K562 (cell line): ENCODE measurements around the gene EFHC1. TPM values are rescaled to one million over a fixed set of nuclear protein-coding genes. Genes with fewer than 3 reads are reported as not detected.

Experiments used
- ATAC-seq: fragments of 200-7000 bp; cut with Tn5 transposase; 3 replicates; pipeline ENCODE4 v1.9.1; 2020; ENCODE audit warnings: moderate library complexity
- BruUV-seq: library from RNA; stranded (reverse); fragments of 400-500 nt; replicated peaks from 2 replicates; lab custom pipeline; 2021; lab: Mats Ljungman, UMichigan
- CTCF ChIA-PET: fragments of 300-600 bp; formaldehyde crosslinking; extraction: SDS; loops from one replicate; lab custom pipeline; 2021; ENCODE audit warnings: low intra/inter-chr PET ratio; lab: Yijun Ruan, JAX
- POLR2A ChIA-PET: fragments of 300-600, 350-650 bp; sonication (Branson Sonifier 250); formaldehyde crosslinking; extraction: SDS; loops from one replicate; lab custom pipeline; 2021; ENCODE audit warnings: antibody characterized with exemption, inconsistent platforms; lab: Yijun Ruan, JAX
- DNase-seq, 4 experiments: peaks; one replicate each; pipeline versions ENCODE4 v3.0.0 to v3.0.0-alpha.2; 2011 to 2018; ENCODE audit warnings: low spot score in 3 of 4, mixed read lengths in 3 of 4; ENCODE audit errors: extremely low read depth in 1 of 4
- FAIRE-seq: peaks from 2 replicates; lab custom pipeline; 2011; peaks lifted over from hg19 to GRCh38; lab: Jason Lieb, UNC
- H2AFZ ChIP-seq: 2 replicates; pipeline ENCODE4 v1.6.0; 2011; ENCODE audit warnings: low read depth, low read length, control low read depth, inconsistent platforms
- H3K27ac ChIP-seq: fragments of 200-600 bp; 3 replicates; pipeline ENCODE4 v1.8.0; 2011; ENCODE audit warnings: low read depth, mild to moderate bottlenecking, control low read depth, inconsistent platforms, low read length, moderate library complexity, mixed read lengths; ENCODE audit errors: extremely low read depth
- H3K27me3 ChIP-seq, 2 experiments: fragments of 300-600 bp in 1 of 2; 2 replicates in 1 of 2; 3 replicates in 1 of 2; pipeline versions ENCODE4 v1.6.0 to v1.8.0; 2011; ENCODE audit warnings: inconsistent platforms in 2 of 2, low read length in 2 of 2, mild to moderate bottlenecking in 1 of 2, mixed read lengths in 1 of 2, moderate library complexity in 1 of 2; ENCODE audit not compliant: control insufficient read depth in 2 of 2, insufficient read depth in 2 of 2
- H3K36me3 ChIP-seq: fragments of 300-600 bp; 3 replicates; pipeline ENCODE4 v1.8.0; 2011; ENCODE audit warnings: mild to moderate bottlenecking, low read length, inconsistent platforms; ENCODE audit not compliant: control insufficient read depth, insufficient read depth
- H3K4me1 ChIP-seq, 2 experiments: fragments of 200-600 bp in 1 of 2; replicated peaks in 1 of 2; 2 replicates in 1 of 2; 3 replicates in 1 of 2; pipeline versions ENCODE4 v1.5.1 to v1.8.0; 2011; ENCODE audit warnings: inconsistent platforms in 2 of 2, low read length in 2 of 2, mild to moderate bottlenecking in 1 of 2, mixed read lengths in 1 of 2, moderate library complexity in 1 of 2; ENCODE audit not compliant: control insufficient read depth in 2 of 2, insufficient read depth in 2 of 2
- H3K4me2 ChIP-seq: 2 replicates; pipeline ENCODE4 v1.6.1; 2011; ENCODE audit warnings: low read length, control low read depth, inconsistent platforms, mixed read lengths; ENCODE audit not compliant: insufficient read depth
- H3K4me3 ChIP-seq: fragments of 200-600 bp; sonication (generic), shearing (Covaris generic); 2 replicates; pipeline ENCODE4 v1.5.1; 2016; ENCODE audit warnings: control low read depth, inconsistent platforms
- H3K79me2 ChIP-seq: fragments of 200-600 bp; 3 replicates; pipeline ENCODE4 v1.8.0; 2011; ENCODE audit warnings: low read length, inconsistent platforms; ENCODE audit not compliant: control insufficient read depth, insufficient read depth
- H3K9ac ChIP-seq, 2 experiments: 2 replicates each; pipeline versions ENCODE4 v1.6.0 to v1.6.1; 2011; ENCODE audit warnings: low read depth in 2 of 2, low read length in 2 of 2, control low read depth in 1 of 2, inconsistent platforms in 1 of 2, mild to moderate bottlenecking in 1 of 2, mixed read lengths in 1 of 2; ENCODE audit not compliant: insufficient read depth in 1 of 2
- H3K9me1 ChIP-seq: one replicate; pipeline ENCODE4 v1.6.0; 2011; ENCODE audit warnings: inconsistent platforms, mild to moderate bottlenecking, low read length, moderate library complexity; ENCODE audit not compliant: control insufficient read depth, insufficient read depth
- H3K9me3 ChIP-seq: replicated peaks from 2 replicates; pipeline ENCODE4 v1.5.1; 2011; ENCODE audit warnings: low read depth, low read length, inconsistent platforms; ENCODE audit not compliant: control insufficient read depth, insufficient read depth
- H4K20me1 ChIP-seq: replicated peaks from 2 replicates; pipeline ENCODE4 v1.6.1; 2011; ENCODE audit warnings: low read length, inconsistent platforms, mixed read lengths; ENCODE audit not compliant: control insufficient read depth, insufficient read depth
- CEBPB ChIP-seq: fragments of 450-650 bp; IDR thresholded peaks from 2 replicates; pipeline ENCODE4 v1.6.1; 2016; ENCODE audit warnings: missing genetic modification characterization, missing compliant biosample characterization
- CEBPG ChIP-seq, 3 experiments: fragments of 200-800 bp in 1 of 3; sonication (Bioruptor generic) in 1 of 3; sonication (generic) in 1 of 3; formaldehyde crosslinking in 1 of 3; IDR thresholded peaks in 2 of 3; conservative IDR thresholded peaks in 1 of 3; 2 replicates each; pipeline versions ENCODE4 v1.6.1 to v1.8.0; 2016 to 2022; ENCODE audit warnings: missing compliant biosample characterization in 2 of 3, missing genetic modification characterization in 2 of 3, mild to moderate bottlenecking in 1 of 3, missing genetic modification reagents in 1 of 3
- RFX5 ChIP-seq: IDR thresholded peaks from 2 replicates; pipeline ENCODE4 v1.6.1; 2011; ENCODE audit warnings: low read depth, mild to moderate bottlenecking, improper control_type of control experiment, low read length
- SLC30A9 ChIP-seq: fragments of 250-450 bp; sonication (Bioruptor Pico); IDR thresholded peaks from 2 replicates; pipeline ENCODE4 v1.8.0; 2022; ENCODE audit warnings: mild to moderate bottlenecking, moderate library complexity
- WGBS: fragments of 100-300 bp; shearing (Covaris generic); methylation state at CpG from one replicate; pipeline ENCODE4 v1.1.6; 2016; ENCODE audit warnings: low coverage, mixed read lengths; ENCODE audit not compliant: insufficient coverage; ENCODE audit errors: missing lambda C conversion rate; 5-methylcytosine and 5-hydroxymethylcytosine counted together
- in situ Hi-C: fragments of 300-500 bp; cut with MboI; formaldehyde crosslinking; loops from 4 replicates; pipeline ENCODE4 v1.15.0; 2018; ENCODE audit warnings: inconsistent platforms, mixed read lengths
- intact Hi-C: fragments of 100-400 bp; cut with micrococcal nuclease; formaldehyde crosslinking; loops from 2 replicates; pipeline ENCODE4 v1.14.2; 2022
- polyA plus RNA-seq, 8 experiments: library from polyadenylated mRNA; depleted of rRNA in 4 of 8; stranded (reverse) in 5 of 8; unstranded in 3 of 8; fragments of >200 nt; fragmentation: Nextera tagmentation in 2 of 8; fragmentation: Illumina TruSeq in 1 of 8; extraction: Ambion mirVana in 2 of 8; extraction: Trizol in 1 of 8; gene quantifications; 2 replicates each; pipeline versions ENCODE4 v1.2.1 to v1.2.3, GENCODE V29; 2011 to 2014; ENCODE audit warnings: inconsistent platforms in 1 of 8, missing spikeins in 1 of 8
- total RNA-seq, 7 experiments: library from RNA; depleted of rRNA in 6 of 7; stranded (reverse); fragments of >200 nt in 6 of 7; fragmentation: Illumina TruSeq in 2 of 7; extraction: Trizol in 2 of 7; gene quantifications; 2 replicates each; pipeline versions ENCODE4 v1.2.1 to v1.2.3, GENCODE V29; 2011 to 2021; ENCODE audit warnings: low replicate concordance in 1 of 7
- TF ChIP-seq, protein P1 (sequence below), 3 experiments: fragments of 200-800 bp in 1 of 3; fragments of 250-450 bp in 1 of 3; fragments of 450-650 bp in 1 of 3; sonication (Bioruptor Pico) in 1 of 3; sonication (Bioruptor generic) in 1 of 3; formaldehyde crosslinking in 1 of 3; IDR thresholded peaks; 2 replicates each; pipeline versions ENCODE4 v1.6.1 to v1.8.0; 2016 to 2022; ENCODE audit warnings: mild to moderate bottlenecking in 2 of 3, missing genetic modification characterization in 2 of 3, missing compliant biosample characterization in 1 of 3, moderate library complexity in 1 of 3
- TF ChIP-seq, protein P2 (sequence below): sonication (generic); formaldehyde crosslinking; IDR thresholded peaks from 2 replicates; pipeline ENCODE4 v1.8.0; 2022; ENCODE audit warnings: missing genetic modification reagents, mild to moderate bottlenecking, moderate library complexity, borderline replicate concordance

Gene EFHC1
- total and polyA plus RNA-seq, 9 of the 15 experiments (the other 6 are each of a cell fraction or from before 2014, with no cell fraction given) = 9.5 to 31.0 (median 14.9) TPM

DNA sequence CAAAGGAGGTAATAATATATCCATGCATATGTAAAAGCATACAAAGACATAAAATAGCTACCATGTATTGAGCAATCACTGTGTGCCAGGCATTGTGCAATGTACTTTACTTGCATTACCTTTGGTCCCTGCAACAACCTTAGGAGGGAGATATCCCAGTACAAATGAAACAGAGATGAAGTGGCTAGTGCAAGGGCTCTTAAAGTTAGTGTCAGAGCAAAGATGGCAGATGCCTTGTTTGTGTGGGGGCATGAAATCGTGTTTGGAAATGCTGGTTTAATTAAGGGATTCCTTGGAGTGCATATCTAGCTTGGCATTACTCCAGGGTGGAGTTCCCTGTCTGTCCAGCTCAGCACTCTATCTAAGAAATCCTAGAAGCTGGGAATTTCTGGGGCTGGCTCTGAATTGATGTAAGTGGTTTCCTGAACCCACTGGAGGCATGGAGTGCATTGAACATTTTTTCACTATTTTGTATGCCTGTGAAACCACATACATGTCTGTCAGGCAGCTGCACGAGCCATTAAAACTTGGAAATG lies 48.4 kb upstream of the EFHC1 start:
- POLR2A ChIA-PET = interaction anchor here (0.6 to 3.4 kb wide), 5 partner anchors 9 to 294 kb away, joined by 3 to 17 read pairs (median 3); partner anchors contain the start of gene PAQR8
- H3K4me1 ChIP-seq = no peaks in the 10 kb centered on the region; a peak in 1 of 5 replicates
- intact Hi-C loops (no loop called here), in situ Hi-C loops (no loop called here)
- ATAC-seq = no peak
- no peak overlapping the region for H2AFZ ChIP-seq
- no peaks in the 10 kb centered on the region for H4K20me1 ChIP-seq
- FAIRE-seq = no peak
- no TSS peak for BruUV-seq
- H3K79me2 ChIP-seq = peaks cover 19% of the 10 kb centered on the region; the same call in 2 of the 3 replicates
- no peaks in the 10 kb centered on the region for H3K27me3 ChIP-seq
- TF ChIP-seq CEBPG (CRISPR knock-in tag; IDR thresholded peaks at IDR 0.05) (peak; percentile 27; the same call in 1 of the 2 replicates), CEBPG (tag; conservative IDR thresholded peaks at IDR 0.05 in 1 of 2, IDR thresholded peaks at IDR 0.05 in 1 of 2) (peak; percentile 61 to 78), CEBPB (tag) (peak; percentile 90), SLC30A9 (CRISPR knock-in tag) (no peak)
- H3K9me3 ChIP-seq = no peaks in the 10 kb centered on the region
- H3K9me1 ChIP-seq = no peaks in the 10 kb centered on the region
- no peak overlapping the region for H3K27ac ChIP-seq
- H3K4me3 ChIP-seq = no peak overlapping the region
- H3K36me3 ChIP-seq = peaks cover 10% of the 10 kb centered on the region
- no peak for DNase-seq
- 32% methylated on average over 2 of the region's 2 CpGs for WGBS
- CTCF ChIA-PET = no interaction called here
- H3K4me2 ChIP-seq = no peak overlapping the region
- H3K9ac ChIP-seq = no peak overlapping the region

DNA sequence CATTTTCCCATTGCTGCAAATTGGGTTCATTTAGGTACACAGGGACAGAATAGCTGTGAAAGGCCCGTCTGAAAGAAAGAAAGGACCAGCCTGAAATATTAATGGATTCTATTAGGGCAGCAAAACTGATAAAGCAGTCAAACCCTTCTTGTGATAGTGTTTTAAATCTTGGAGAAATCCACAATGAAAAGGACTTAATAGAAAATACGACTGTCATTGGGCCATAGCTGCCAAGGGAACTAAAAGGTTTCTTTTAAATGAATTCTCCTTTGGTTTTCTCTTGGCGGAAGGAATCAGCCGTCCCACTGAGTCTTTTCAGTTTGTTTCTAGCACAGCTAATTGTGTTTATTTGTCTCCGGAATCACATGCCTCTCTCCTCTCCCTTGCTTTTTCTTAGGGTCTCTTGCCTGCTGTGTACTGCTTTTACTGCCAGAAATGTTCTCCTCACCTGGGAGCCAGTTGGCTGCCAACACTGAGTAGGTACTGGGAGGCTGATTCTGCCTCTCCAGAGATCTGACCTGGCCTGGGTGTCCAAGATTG lies 46.9 kb upstream of the EFHC1 start:
- Histone ChIP-seq H3K27ac (no peak overlapping the region), H3K4me2 (no peak overlapping the region), H3K9me1 (no peaks in the 10 kb centered on the region), H3K4me3 (no peak overlapping the region), H3K36me3 (peaks cover 7% of the 10 kb centered on the region; the same call in 2 of the 3 replicates), H2AFZ (no peak overlapping the region), H3K4me1 (no peaks in the 10 kb centered on the region), H4K20me1 (no peaks in the 10 kb centered on the region), H3K9me3 (no peaks in the 10 kb centered on the region), H3K9ac (no peak overlapping the region), H3K27me3 (no peaks in the 10 kb centered on the region), H3K79me2 (peaks cover 12% of the 10 kb centered on the region; the same call in 1 of the 3 replicates)
- ChIA-PET POLR2A (interaction anchor here (3.4 kb wide), 1 partner anchor 10 kb away, joined by 17 read pairs; the partner anchor contains the start of gene PAQR8), CTCF (no interaction called here)
- in situ Hi-C loops (no loop called here), intact Hi-C loops (no loop called here)
- ATAC-seq = no peak
- DNase-seq = no peak
- 49% methylated on average over 5 of the region's 5 CpGs for WGBS
- no TSS peak for BruUV-seq
- no peak for FAIRE-seq
- TF ChIP-seq, protein P1, sequence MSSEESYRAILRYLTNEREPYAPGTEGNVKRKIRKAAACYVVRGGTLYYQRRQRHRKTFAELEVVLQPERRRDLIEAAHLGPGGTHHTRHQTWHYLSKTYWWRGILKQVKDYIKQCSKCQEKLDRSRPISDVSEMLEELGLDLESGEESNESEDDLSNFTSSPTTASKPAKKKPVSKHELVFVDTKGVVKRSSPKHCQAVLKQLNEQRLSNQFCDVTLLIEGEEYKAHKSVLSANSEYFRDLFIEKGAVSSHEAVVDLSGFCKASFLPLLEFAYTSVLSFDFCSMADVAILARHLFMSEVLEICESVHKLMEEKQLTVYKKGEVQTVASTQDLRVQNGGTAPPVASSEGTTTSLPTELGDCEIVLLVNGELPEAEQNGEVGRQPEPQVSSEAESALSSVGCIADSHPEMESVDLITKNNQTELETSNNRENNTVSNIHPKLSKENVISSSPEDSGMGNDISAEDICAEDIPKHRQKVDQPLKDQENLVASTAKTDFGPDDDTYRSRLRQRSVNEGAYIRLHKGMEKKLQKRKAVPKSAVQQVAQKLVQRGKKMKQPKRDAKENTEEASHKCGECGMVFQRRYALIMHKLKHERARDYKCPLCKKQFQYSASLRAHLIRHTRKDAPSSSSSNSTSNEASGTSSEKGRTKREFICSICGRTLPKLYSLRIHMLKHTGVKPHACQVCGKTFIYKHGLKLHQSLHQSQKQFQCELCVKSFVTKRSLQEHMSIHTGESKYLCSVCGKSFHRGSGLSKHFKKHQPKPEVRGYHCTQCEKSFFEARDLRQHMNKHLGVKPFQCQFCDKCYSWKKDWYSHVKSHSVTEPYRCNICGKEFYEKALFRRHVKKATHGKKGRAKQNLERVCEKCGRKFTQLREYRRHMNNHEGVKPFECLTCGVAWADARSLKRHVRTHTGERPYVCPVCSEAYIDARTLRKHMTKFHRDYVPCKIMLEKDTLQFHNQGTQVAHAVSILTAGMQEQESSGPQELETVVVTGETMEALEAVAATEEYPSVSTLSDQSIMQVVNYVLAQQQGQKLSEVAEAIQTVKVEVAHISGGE (CRISPR knock-in tag; IDR thresholded peaks at IDR 0.05) = no peak
- no peak for TF ChIP-seq RFX5
- TF ChIP-seq, protein P2, sequence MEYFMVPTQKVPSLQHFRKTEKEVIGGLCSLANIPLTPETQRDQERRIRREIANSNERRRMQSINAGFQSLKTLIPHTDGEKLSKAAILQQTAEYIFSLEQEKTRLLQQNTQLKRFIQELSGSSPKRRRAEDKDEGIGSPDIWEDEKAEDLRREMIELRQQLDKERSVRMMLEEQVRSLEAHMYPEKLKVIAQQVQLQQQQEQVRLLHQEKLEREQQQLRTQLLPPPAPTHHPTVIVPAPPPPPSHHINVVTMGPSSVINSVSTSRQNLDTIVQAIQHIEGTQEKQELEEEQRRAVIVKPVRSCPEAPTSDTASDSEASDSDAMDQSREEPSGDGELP (CRISPR knock-in tag) = no peak
